Small intestine (tissue), 7 donors: ENCODE results near the gene PCMTD2. TPM values are rescaled to one million over a fixed set of nuclear protein-coding genes. Genes with fewer than 3 reads are reported as not detected.

Experiments used
- DNase-seq, 2 donors: peaks; one replicate each; pipeline versions ENCODE4 v3.0.0 to v3.0.0-alpha.2; 2013
- FAIRE-seq: peaks from 2 replicates; lab custom pipeline; 2012; peaks lifted over from hg19 to GRCh38; lab: Jason Lieb, UNC
- H3K27ac ChIP-seq, 3 donors: one replicate each; pipeline ENCODE4 v1.5.1; 2013; ENCODE audit warnings: low read length in 2 of 3, mild to moderate bottlenecking in 2 of 3, control low read depth in 1 of 3, inconsistent platforms in 1 of 3, low read depth in 1 of 3, moderate library complexity in 1 of 3
- H3K27me3 ChIP-seq, 3 donors: one replicate each; pipeline ENCODE4 v1.6.1; 2013; ENCODE audit warnings: low read length in 3 of 3, inconsistent platforms in 1 of 3; ENCODE audit not compliant: control insufficient read depth in 3 of 3, insufficient read depth in 3 of 3
- H3K36me3 ChIP-seq, 3 donors: one replicate each; pipeline ENCODE4 v1.6.1; 2013; ENCODE audit warnings: low read length in 3 of 3, inconsistent platforms in 1 of 3, low read depth in 1 of 3, mild to moderate bottlenecking in 1 of 3, moderate library complexity in 1 of 3; ENCODE audit not compliant: control insufficient read depth in 3 of 3, insufficient read depth in 2 of 3
- H3K4me1 ChIP-seq, 3 donors: one replicate each; pipeline ENCODE4 v1.6.1; 2013; ENCODE audit warnings: low read length in 2 of 3, inconsistent platforms in 1 of 3, low read depth in 1 of 3, mild to moderate bottlenecking in 1 of 3, moderate library complexity in 1 of 3; ENCODE audit not compliant: control insufficient read depth in 3 of 3, insufficient read depth in 2 of 3
- H3K4me3 ChIP-seq, 3 donors: one replicate each; pipeline ENCODE4 v1.5.1; 2013; ENCODE audit warnings: low read length in 3 of 3, control low read depth in 1 of 3, inconsistent platforms in 1 of 3, low read depth in 1 of 3, mild to moderate bottlenecking in 1 of 3, moderate library complexity in 1 of 3
- H3K9me3 ChIP-seq, 2 donors: one replicate each; pipeline ENCODE4 v1.6.1; 2013; ENCODE audit warnings: low read depth in 1 of 2, low read length in 1 of 2; ENCODE audit not compliant: control insufficient read depth in 2 of 2, insufficient read depth in 1 of 2
- WGBS, 3 donors: extraction: QIAGEN DNeasy Blood & Tissue Kit; methylation state at CpG; one replicate each; pipeline ENCODE4 v1.1.7; 2013; 5-methylcytosine and 5-hydroxymethylcytosine counted together
- polyA plus RNA-seq, 4 donors: library from polyadenylated mRNA; stranded (reverse) in 3 of 4; unstranded in 1 of 4; fragments of 200-250 nt in 3 of 4; fragments of 120-200 nt in 1 of 4; gene quantifications; one replicate each; pipeline versions ENCODE4 v1.2.1 to v1.2.3, GENCODE V29; 2013
- donor health status: healthy with polysubstance abuse.
- donor health status: control.
- donor health status: control.
- donor health status: Bipolar disorder and iron deficiency.
- donor health status: healthy.

The PCMTD2 gene
- polyA plus RNA-seq, 4 donors, result 15.7 to 80.0 (median 21.1) TPM

- WGBS, 3 donors, result 88 to 94% (median 93%) methylated on average over 5 of the region's 5 CpGs
- no peak for FAIRE-seq
Observed at GRCh38 chr20:64266988-64267387, 11.4 kb downstream of the PCMTD2 start.

DNA sequence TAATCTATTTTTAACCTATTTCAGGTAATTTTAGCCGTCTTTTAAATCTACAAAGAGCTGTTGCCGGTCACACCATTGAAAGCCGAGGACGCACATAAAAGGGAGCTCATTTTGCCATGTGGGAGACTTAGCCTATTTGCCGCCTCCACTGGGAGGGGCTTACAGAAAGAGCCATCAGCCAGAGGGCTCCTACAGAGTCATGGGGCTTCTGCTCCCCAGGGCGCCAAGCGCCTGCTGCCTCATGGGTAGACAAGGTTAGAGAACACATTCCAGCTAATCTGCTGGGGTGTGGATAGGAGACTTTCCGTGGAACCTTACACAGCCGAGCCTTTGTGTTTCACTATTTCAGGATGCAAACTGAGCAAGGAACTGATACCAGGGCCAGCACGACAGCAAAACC is 12.6 kb downstream of the PCMTD2 start:
- WGBS, 3 donors, result 93 to 98% (median 94%) methylated on average over 10 of the region's 10 CpGs
- H3K4me3 ChIP-seq, result no peak overlapping the region
- peaks cover 2 to 27% (median 9%) of the 10 kb centered on the region in 3 donors for H3K36me3 ChIP-seq
- no peaks in the 10 kb centered on the region for H3K4me1 ChIP-seq
- H3K27me3 ChIP-seq, result no peaks in the 10 kb centered on the region
- FAIRE-seq (no peak), DNase-seq (no peak)
- H3K9me3 ChIP-seq, result no peaks in the 10 kb centered on the region
- H3K27ac ChIP-seq, result no peak overlapping the region

More at GRCh38 chr20:64266988-64267387, 11.4 kb downstream of the PCMTD2 start:
- no peak overlapping the region for H3K4me3 ChIP-seq
- peaks cover 2 to 29% (median 7%) of the 10 kb centered on the region in 3 donors for H3K36me3 ChIP-seq
- H3K27ac ChIP-seq, result no peak overlapping the region
- H3K9me3 ChIP-seq, result no peaks in the 10 kb centered on the region
- no peak for DNase-seq
- no peaks in the 10 kb centered on the region for H3K27me3 ChIP-seq
- H3K4me1 ChIP-seq, result no peaks in the 10 kb centered on the region

DNA sequence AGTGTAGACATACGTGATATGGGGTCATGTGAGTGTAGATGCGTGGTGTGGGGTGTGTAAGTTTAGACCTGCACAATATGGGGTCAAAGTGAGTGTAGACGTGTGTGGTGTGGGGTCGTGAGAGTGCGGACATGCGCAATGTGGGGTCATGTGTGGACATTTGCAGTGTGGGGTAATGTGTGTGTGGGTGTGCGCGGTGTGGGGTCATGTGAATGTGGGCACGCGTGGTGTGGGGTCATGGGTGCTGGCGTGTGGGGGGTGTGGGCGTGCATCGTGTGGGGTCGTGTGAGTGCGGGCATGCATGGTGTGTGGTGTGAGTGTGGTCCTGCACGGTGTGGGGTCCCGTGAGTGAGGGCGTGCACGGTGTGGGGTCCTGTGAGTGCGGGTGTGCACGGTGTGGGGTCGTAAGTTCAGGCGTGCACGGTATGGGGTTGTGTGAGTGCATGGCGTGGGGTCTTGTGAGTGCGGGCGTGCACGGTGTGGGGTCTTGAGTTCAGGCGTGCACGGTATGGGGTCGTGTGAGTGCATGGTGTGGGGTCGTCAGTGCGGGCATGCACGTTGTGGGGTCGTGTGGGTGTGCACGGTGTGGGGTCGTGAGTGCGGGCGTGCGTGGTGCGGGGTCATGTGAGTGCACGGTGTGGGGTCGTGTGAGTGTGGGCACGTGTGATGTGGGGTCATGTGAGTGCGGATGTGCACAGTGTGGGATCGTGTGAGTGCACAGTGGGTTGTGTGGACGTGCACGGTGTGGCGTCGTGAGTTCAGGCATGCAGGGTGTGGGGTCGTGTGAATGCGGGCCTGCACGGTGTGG is 14.3 kb downstream of the PCMTD2 start:
- no peaks in the 10 kb centered on the region for H3K27me3 ChIP-seq
- FAIRE-seq (no peak), DNase-seq (no peak)
- H3K9me3 ChIP-seq, result no peaks in the 10 kb centered on the region
- no peak overlapping the region for H3K27ac ChIP-seq
- no peak overlapping the region for H3K4me3 ChIP-seq
- H3K4me1 ChIP-seq, result no peaks in the 10 kb centered on the region
- 97 to 98% (median 97%) methylated on average over 53 of the region's 53 CpGs for WGBS, 3 donors
- H3K36me3 ChIP-seq, result peaks cover 7 to 28% (median 12%) of the 10 kb centered on the region in 3 donors

- Histone ChIP-seq H3K27me3 (no peaks in the 10 kb centered on the region), H3K4me1 (no peaks in the 10 kb centered on the region), H3K27ac (no peak overlapping the region), H3K9me3 (no peaks in the 10 kb centered on the region), H3K4me3 (no peak overlapping the region), H3K36me3 (peaks cover 7 to 25% (median 11%) of the 10 kb centered on the region in 3 donors)
- DNase-seq, result no peak
- FAIRE-seq, result no peak
- WGBS, 3 donors, result 90 to 95% (median 94%) methylated on average over 11 of the region's 11 CpGs
Observed at GRCh38 chr20:64271636-64272035, 16.1 kb downstream of the PCMTD2 start.

GRCh38 chr20:64273109-64273508 is 17.6 kb downstream of the PCMTD2 start:
- no peaks in the 10 kb centered on the region for H3K4me1 ChIP-seq
- H3K27me3 ChIP-seq, result no peaks in the 10 kb centered on the region
- WGBS, 3 donors, result 90 to 94% (median 93%) methylated on average over 19 of the region's 19 CpGs
- FAIRE-seq, result no peak
- peaks cover 7 to 24% (median 10%) of the 10 kb centered on the region in 3 donors for H3K36me3 ChIP-seq
- H3K9me3 ChIP-seq, result no peaks in the 10 kb centered on the region
- H3K27ac ChIP-seq, result no peak overlapping the region
- DNase-seq, result no peak
- no peak overlapping the region for H3K4me3 ChIP-seq

DNA sequence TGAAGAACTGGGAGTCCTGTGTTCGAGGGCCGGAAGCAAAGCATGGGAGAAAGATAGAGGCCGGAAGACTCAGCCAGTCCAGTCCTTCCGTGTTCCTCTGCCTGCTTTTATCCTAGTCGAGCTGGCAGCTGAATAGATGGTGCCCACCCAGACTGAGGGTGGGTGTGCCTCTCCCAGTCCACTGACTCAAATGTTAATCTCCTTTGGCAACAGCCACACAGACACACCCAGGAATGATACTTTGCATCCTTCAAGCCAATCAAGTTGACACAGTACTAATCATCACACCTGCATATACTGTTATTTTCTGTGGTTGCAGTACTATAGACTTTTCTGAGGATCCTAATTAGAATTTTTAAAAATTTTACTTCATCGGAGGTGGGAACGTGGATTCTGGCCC is 21.3 kb downstream of the PCMTD2 start:
- DNase-seq (no peak), FAIRE-seq (no peak)
- no peaks in the 10 kb centered on the region for H3K27me3 ChIP-seq
- H3K36me3 ChIP-seq, result peaks cover 5 to 11% (median 7%) of the 10 kb centered on the region in 3 donors
- no peak overlapping the region for H3K27ac ChIP-seq
- H3K9me3 ChIP-seq, result no peaks in the 10 kb centered on the region
- no peak overlapping the region for H3K4me3 ChIP-seq
- no peaks in the 10 kb centered on the region for H3K4me1 ChIP-seq
- WGBS, 3 donors, result 91 to 96% (median 93%) methylated on average over 7 of the region's 7 CpGs

GRCh38 chr20:64277571-64278316 is 22.2 kb downstream of the PCMTD2 start:
- Histone ChIP-seq H3K36me3 (peaks cover 5 to 9% (median 6%) of the 10 kb centered on the region in 3 donors), H3K4me3 (no peak overlapping the region), H3K27me3 (no peaks in the 10 kb centered on the region), H3K9me3 (no peaks in the 10 kb centered on the region), H3K27ac (no peak overlapping the region), H3K4me1 (no peaks in the 10 kb centered on the region)
- WGBS, 3 donors, result 61 to 73% (median 70%) methylated on average over 9 to 10 of the region's 10 CpGs
- FAIRE-seq (no peak), DNase-seq (no peak)

DNA sequence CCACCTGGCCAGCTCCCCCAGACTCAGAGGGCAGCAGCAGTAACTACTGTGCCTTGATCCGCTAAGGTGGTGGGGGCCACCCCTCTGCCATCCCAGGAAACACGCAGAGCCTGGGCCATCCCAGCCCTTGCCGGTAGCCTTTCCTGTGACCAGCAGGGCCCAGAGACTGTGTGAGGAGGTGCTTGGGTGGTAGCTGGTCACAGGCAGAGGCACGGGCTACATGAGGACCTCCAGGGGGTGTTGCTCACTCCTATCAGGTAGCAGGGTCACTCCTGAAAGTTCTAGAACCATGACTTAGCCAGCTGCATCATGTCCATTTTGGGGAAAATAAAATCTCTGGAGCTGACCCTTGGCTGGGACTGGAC is 22.8 kb downstream of the PCMTD2 start:
- no peak for FAIRE-seq
- peaks cover 3 to 5% (median 5%) of the 10 kb centered on the region in 3 donors for H3K36me3 ChIP-seq

More for the DNA sequence above, 22.8 kb downstream of the PCMTD2 start:
- no peaks in the 10 kb centered on the region for H3K4me1 ChIP-seq
- 72 to 86% (median 84%) methylated on average over 4 of the region's 4 CpGs for WGBS, 3 donors
- no peak for DNase-seq
- H3K27ac ChIP-seq, result no peak overlapping the region
- no peak overlapping the region for H3K4me3 ChIP-seq
- no peaks in the 10 kb centered on the region for H3K9me3 ChIP-seq
- no peaks in the 10 kb centered on the region for H3K27me3 ChIP-seq
